H9 (cell line): Measurements from ENCODE around the gene NDUFC2. TPM values are rescaled to one million over a fixed set of nuclear protein-coding genes. Genes with fewer than 3 reads are reported as not detected.
"Not testable (repeated sequence)": the region's sequence is repeated elsewhere in the genome, so short reads cannot be mapped to it uniquely, and the experiment has no call there.

ENCODE experiments used
- DNase-seq: peaks from one replicate; pipeline ENCODE4 v3.0.0-alpha.2; 2017
- H2AFZ ChIP-seq: one replicate; pipeline ENCODE4 v1.6.1; 2013; ENCODE audit warnings: mild to moderate bottlenecking, low read length, control low read depth, moderate library complexity
- H2AK5ac ChIP-seq: 2 replicates; pipeline ENCODE4 v1.6.1; 2013; ENCODE audit warnings: low read length, control low read depth, mixed read lengths; ENCODE audit not compliant: insufficient read length
- H2BK120ac ChIP-seq: one replicate; pipeline ENCODE4 v1.6.1; 2013; ENCODE audit warnings: low read depth, mild to moderate bottlenecking, low read length, control low read depth, inconsistent platforms; ENCODE audit not compliant: poor library complexity, severe bottlenecking
- H2BK12ac ChIP-seq: 2 replicates; pipeline ENCODE4 v1.6.1; 2013; ENCODE audit warnings: low read length, control low read depth, mixed read lengths, low read depth; ENCODE audit not compliant: insufficient read length
- H2BK15ac ChIP-seq: 2 replicates; pipeline ENCODE4 v1.6.1; 2013; ENCODE audit warnings: low read depth, low read length, control low read depth
- H2BK20ac ChIP-seq: one replicate; pipeline ENCODE4 v1.6.1; 2013; ENCODE audit warnings: low read depth, mild to moderate bottlenecking, low read length, control low read depth, inconsistent platforms; ENCODE audit not compliant: poor library complexity, severe bottlenecking
- H2BK5ac ChIP-seq: 2 replicates; pipeline ENCODE4 v1.6.1; 2013; ENCODE audit warnings: low read length, control low read depth, mixed read lengths; ENCODE audit not compliant: insufficient read length
- H3K14ac ChIP-seq: 2 replicates; pipeline ENCODE4 v1.6.1; 2013; ENCODE audit warnings: low read length, control low read depth; ENCODE audit not compliant: insufficient read depth
- H3K18ac ChIP-seq: 2 replicates; pipeline ENCODE4 v1.6.1; 2013; ENCODE audit warnings: low read depth, mild to moderate bottlenecking, mixed read lengths, low read length, control low read depth; ENCODE audit not compliant: insufficient read length
- H3K23ac ChIP-seq: 2 replicates; pipeline ENCODE4 v1.6.1; 2013; ENCODE audit warnings: low read length, control low read depth, mixed read lengths, low read depth; ENCODE audit not compliant: insufficient read length
- H3K23me2 ChIP-seq: 2 replicates; pipeline ENCODE4 v1.6.1; 2013; ENCODE audit warnings: low read depth, mild to moderate bottlenecking, mixed read lengths, low read length, control low read depth; ENCODE audit not compliant: insufficient read length, poor library complexity, severe bottlenecking
- H3K27ac ChIP-seq: 2 replicates; pipeline ENCODE4 v1.5.1; 2013; ENCODE audit warnings: low read length, control low read depth, mixed read lengths, low read depth; ENCODE audit not compliant: insufficient read length
- H3K27me3 ChIP-seq: 2 replicates; pipeline ENCODE4 v1.6.1; 2013; ENCODE audit warnings: low read length, control low read depth, inconsistent platforms; ENCODE audit not compliant: insufficient read depth
- H3K4ac ChIP-seq: 2 replicates; pipeline ENCODE4 v1.6.1; 2013; ENCODE audit warnings: low read depth, mild to moderate bottlenecking, control low read depth, inconsistent platforms, low read length, moderate library complexity
- H3K4me1 ChIP-seq: 2 replicates; pipeline ENCODE4 v1.6.1; 2013; ENCODE audit warnings: low read length, control low read depth, inconsistent platforms; ENCODE audit not compliant: insufficient read depth
- H3K4me2 ChIP-seq: 2 replicates; pipeline ENCODE4 v1.6.1; 2013; ENCODE audit warnings: low read length, control low read depth, mixed read lengths; ENCODE audit not compliant: insufficient read length, insufficient read depth
- H3K56ac ChIP-seq: 2 replicates; pipeline ENCODE4 v1.6.1; 2013; ENCODE audit warnings: low read depth, mild to moderate bottlenecking, mixed read lengths, low read length, control low read depth; ENCODE audit not compliant: insufficient read length
- H3K79me1 ChIP-seq: 2 replicates; pipeline ENCODE4 v1.6.1; 2013; ENCODE audit warnings: low read depth, mild to moderate bottlenecking, moderate library complexity, low read length, control low read depth, inconsistent platforms; ENCODE audit not compliant: insufficient read depth, poor library complexity, severe bottlenecking
- H3K79me2 ChIP-seq: 2 replicates; pipeline ENCODE4 v1.6.1; 2013; ENCODE audit warnings: low read length, control low read depth, inconsistent platforms; ENCODE audit not compliant: insufficient read depth
- H3K9ac ChIP-seq: 2 replicates; pipeline ENCODE4 v1.6.1; 2013; ENCODE audit warnings: low read length, control low read depth, mixed read lengths; ENCODE audit not compliant: insufficient read length; ENCODE audit errors: extremely low read depth
- H3K9me3 ChIP-seq: one replicate; pipeline ENCODE4 v1.6.1; 2013; ENCODE audit warnings: low read depth, low read length, inconsistent platforms; ENCODE audit not compliant: control insufficient read depth
- H3T11ph ChIP-seq: one replicate; pipeline ENCODE4 v1.6.1; 2013; ENCODE audit warnings: mild to moderate bottlenecking, low read length, control low read depth, inconsistent platforms
- H4K20me1 ChIP-seq: one replicate; pipeline ENCODE4 v1.6.1; 2013; ENCODE audit not compliant: control insufficient read depth, insufficient read length, insufficient read depth
- H4K5ac ChIP-seq: 2 replicates; pipeline ENCODE4 v1.6.1; 2013; ENCODE audit warnings: low read depth, mild to moderate bottlenecking, mixed read lengths, low read length, control low read depth; ENCODE audit not compliant: insufficient read length
- H4K8ac ChIP-seq: replicated peaks from 2 replicates; pipeline ENCODE4 v1.6.1; 2013; ENCODE audit warnings: low read length, control low read depth, mixed read lengths, low read depth; ENCODE audit not compliant: insufficient read length
- H4K91ac ChIP-seq: 2 replicates; pipeline ENCODE4 v1.6.1; 2013; ENCODE audit warnings: low read depth, mild to moderate bottlenecking, moderate library complexity, mixed read lengths, low read length, control low read depth; ENCODE audit not compliant: insufficient read length
- H3K27ac Mint-ChIP-seq, 3 experiments: 2 replicates in 2 of 3; 3 replicates in 1 of 3; pipeline ENCODE4 v1.8.0; 2020 to 2021; ENCODE audit warnings: mixed read lengths in 3 of 3, mild to moderate bottlenecking in 1 of 3, moderate library complexity in 1 of 3
- H3K27me3 Mint-ChIP-seq: 2 replicates; pipeline ENCODE4 v1.8.0; 2021; ENCODE audit warnings: low read depth, mild to moderate bottlenecking, moderate library complexity, mixed read lengths
- H3K36me3 Mint-ChIP-seq, 3 experiments: 2 replicates in 2 of 3; 3 replicates in 1 of 3; pipeline ENCODE4 v1.8.0; 2020 to 2021; ENCODE audit warnings: low read depth in 3 of 3, mixed read lengths in 3 of 3; ENCODE audit not compliant: insufficient read depth in 1 of 3
- H3K4me1 Mint-ChIP-seq, 2 experiments: 2 replicates each; pipeline ENCODE4 v1.8.0; 2020; ENCODE audit warnings: mixed read lengths in 2 of 2
- H3K4me3 Mint-ChIP-seq, 2 experiments: 2 replicates in 1 of 2; 3 replicates in 1 of 2; pipeline ENCODE4 v1.8.0; 2020 to 2021; ENCODE audit warnings: mild to moderate bottlenecking in 2 of 2, mixed read lengths in 2 of 2, moderate library complexity in 1 of 2
- H3K9me3 Mint-ChIP-seq, 2 experiments: 2 replicates in 1 of 2; 3 replicates in 1 of 2; pipeline ENCODE4 v1.8.0; 2020; ENCODE audit warnings: mild to moderate bottlenecking in 2 of 2, mixed read lengths in 2 of 2, moderate library complexity in 1 of 2
- CTCF ChIP-seq: fragments of 200-600 bp; sonication (generic); conservative IDR thresholded peaks from 3 replicates; pipeline ENCODE4 v1.8.0; 2021; ENCODE audit warnings: antibody characterized with exemption, mild to moderate bottlenecking
- WGBS: extraction: QIAGEN DNeasy Blood & Tissue Kit; methylation state at CpG from one replicate; pipeline ENCODE4 v1.1.7; 2013; ENCODE audit warnings: missing lambda C conversion rate, low lambda C conversion rate, mixed read lengths; ENCODE audit not compliant: insufficient read length; ENCODE audit errors: extremely low coverage; 5-methylcytosine and 5-hydroxymethylcytosine counted together
- total RNA-seq: library from RNA; stranded (reverse); gene quantifications from 2 replicates; pipeline ENCODE4 v1.2.1, GENCODE V29; 2021

The NDUFC2 gene
- total RNA-seq, 1 experiment from 2014 or later, result 247 TPM

- Histone ChIP-seq H2BK5ac (no peak overlapping the region), H3K27ac (no peak overlapping the region), H2BK15ac (no peak overlapping the region), H3K23me2 (peaks cover 2% of the 10 kb centered on the region), H4K20me1 (no peaks in the 10 kb centered on the region), H3K9ac (no peak overlapping the region), H3K79me1 (no peaks in the 10 kb centered on the region), H2AFZ (no peak overlapping the region), H4K91ac (no peak overlapping the region), H3K9me3 (no peaks in the 10 kb centered on the region), H3K27me3 (no peaks in the 10 kb centered on the region), H3K4me2 (no peak overlapping the region), H3K56ac (no peak overlapping the region), H3K14ac (no peak overlapping the region), H3K4ac (no peak overlapping the region), H4K8ac (no peak overlapping the region), H3T11ph (no peak overlapping the region), H2BK120ac (no peak overlapping the region), H3K79me2 (no peaks in the 10 kb centered on the region), H3K18ac (no peak overlapping the region), H3K23ac (no peak overlapping the region), H2BK12ac (no peak overlapping the region), H2AK5ac (no peak overlapping the region), H4K5ac (no peak overlapping the region), H3K4me1 (no peaks in the 10 kb centered on the region), H2BK20ac (no peak overlapping the region)
- no peak for DNase-seq
- Mint-ChIP-seq H3K4me1 (peaks cover 24 to 29% of the 10 kb centered on the region in 2 experiments), H3K27ac (no peak overlapping the region; a peak in 1 of 7 replicates), H3K9me3 (no peaks in the 10 kb centered on the region; a peak in 1 of 5 replicates), H3K4me3 (no peak overlapping the region), H3K36me3 (no peaks in the 10 kb centered on the region; a peak in 1 of 7 replicates), H3K27me3 (peaks cover 7% of the 10 kb centered on the region)
- TF ChIP-seq CTCF, result no peak
- WGBS, result no CpG with 5 or more reads among the region's 14 CpGs
Measured at GRCh38 chr11:78041843-78042440, 37.7 kb downstream of the NDUFC2 start.

- H4K5ac ChIP-seq, H3K18ac ChIP-seq, H3T11ph ChIP-seq, H3K4me1 ChIP-seq, H3K4me3 Mint-ChIP-seq, H3K27me3 Mint-ChIP-seq, H3K9ac ChIP-seq, H3K27me3 ChIP-seq, H2BK20ac ChIP-seq, H2BK5ac ChIP-seq, H3K27ac ChIP-seq, H3K9me3 ChIP-seq, H4K20me1 ChIP-seq, H3K23me2 ChIP-seq, H4K91ac ChIP-seq, H3K14ac ChIP-seq, H2BK12ac ChIP-seq, H3K79me2 ChIP-seq, H4K8ac ChIP-seq, H3K56ac ChIP-seq, H2AFZ ChIP-seq, H2AK5ac ChIP-seq, H3K36me3 Mint-ChIP-seq, H3K4ac ChIP-seq, H3K4me2 ChIP-seq, H3K23ac ChIP-seq, H3K79me1 ChIP-seq, H3K27ac Mint-ChIP-seq, H2BK15ac ChIP-seq, H3K9me3 Mint-ChIP-seq, H2BK120ac ChIP-seq, DNase-seq: not testable (repeated sequence)
- H3K4me1 Mint-ChIP-seq, result peaks cover 22 to 27% of the 10 kb centered on the region in 2 experiments
- WGBS, result no CpG with 5 or more reads among the region's 8 CpGs
Measured at GRCh38 chr11:78041380-78041719, 38.3 kb downstream of the NDUFC2 start.
